Loucy (cell line): ENCODE data around the gene CNTN5.

Experiments
- CTCF ChIP-seq: fragments of 200-600 bp; sonication (generic); conservative IDR thresholded peaks from 2 replicates; pipeline ENCODE4 v1.5.1; 2014; ENCODE audit warnings: mild to moderate bottlenecking, antibody characterized with exemption, low read length
- EZH2phosphoT487 ChIP-seq: fragments of 200-600 bp; IDR thresholded peaks from 2 replicates; pipeline ENCODE4 v1.6.1; 2018; ENCODE audit warnings: antibody characterized with exemption, mild to moderate bottlenecking, moderate library complexity, borderline replicate concordance

- TF ChIP-seq CTCF = no peak
- no peak for TF ChIP-seq EZH2phosphoT487
Observed at GRCh38 chr11:99952816-99953215, 932.1 kb downstream of the CNTN5 start.
